Measurements from ENCODE around the gene RMRP. TPM values are rescaled to one million over a fixed set of nuclear protein-coding genes. Genes with fewer than 3 reads are reported as not detected.

Gene RMRP
- total RNA-seq, 1 experiment from 2014 or later = 36,790 TPM

- H3K9ac ChIP-seq (ENCODE audit: low read length) = no peak overlapping the region
- no TSS peak for BruUV-seq (replicated peaks)
Measured at GRCh38 chr9:35618854-35619799, 38.7 kb downstream of the RMRP start.

GRCh38 chr9:35618325-35618727 is 39.5 kb downstream of the RMRP start, which contains the start of gene CD72:
TSS of gene CD72 (minus strand) at chr9:35618413. CDS start at chr9:35618303, 110 bp downstream.
- no peak within 1 kb of the TSS for H3K27ac ChIP-seq (ENCODE audit: low read length)
- CTCF ChIA-PET = no interaction called here
- intact Hi-C loops (cut with micrococcal nuclease) = no loop called here

More at GRCh38 chr9:35618854-35619799, 38.7 kb downstream of the RMRP start:
- ChIA-PET CTCF (no interaction called here), POLR2A (ENCODE audit: unreplicated experiment) (no interaction called here)
- Histone ChIP-seq H2AFZ (ENCODE audit: low read length) (no peak overlapping the region), H3K79me2 (ENCODE audit: low read length) (no peaks in the 10 kb centered on the region), H3K9me2 (replicated peaks; ENCODE audit: low read length) (no peaks in the 10 kb centered on the region), H3K4me1 (ENCODE audit: insufficient read depth, low read length) (no peaks in the 10 kb centered on the region), H3F3A (ENCODE audit: low read length, unreplicated experiment) (no peaks in the 10 kb centered on the region), H3K27me3 (ENCODE audit: low read length) (no peaks in the 10 kb centered on the region), H4K20me1 (ENCODE audit: low read length) (no peaks in the 10 kb centered on the region), H3K4me2 (ENCODE audit: low read length) (no peak overlapping the region), H3K36me3 (ENCODE audit: low read depth, low read length) (no peaks in the 10 kb centered on the region), H3K4me3 (ENCODE audit: low read length) (no peak overlapping the region), H3K9me3 (ENCODE audit: low read length) (no peaks in the 10 kb centered on the region), H3K27ac (ENCODE audit: low read length) (no peak overlapping the region)
- no peak for ATAC-seq
- no peak for DNase-seq
- intact Hi-C loops (cut with micrococcal nuclease) = no loop called here
- TF ChIP-seq EZH2phosphoT487 (IDR thresholded peaks at IDR 0.05; ENCODE audit: borderline replicate concordance, low read length) (no peak), CTCF (conservative IDR thresholded peaks at IDR 0.05; ENCODE audit: low read depth, low read length) (no peak), EZH2 (IDR thresholded peaks at IDR 0.05; ENCODE audit: low read length, unreplicated experiment) (no peak)

More at GRCh38 chr9:35618325-35618727, 39.5 kb downstream of the RMRP start, which contains the start of gene CD72:
- Histone ChIP-seq H3K4me3 (ENCODE audit: low read length) (no peak within 1 kb of the TSS), H4K20me1 (ENCODE audit: low read length) (no peaks in the 10 kb centered on the region), H3K9me3 (ENCODE audit: low read length) (no peaks in the 10 kb centered on the region), H3F3A (ENCODE audit: low read length, unreplicated experiment) (no peaks in the 10 kb centered on the region), H3K79me2 (ENCODE audit: low read length) (no peaks in the 10 kb centered on the region), H3K9me2 (replicated peaks; ENCODE audit: low read length) (no peaks in the 10 kb centered on the region), H2AFZ (ENCODE audit: low read length) (no peak within 1 kb of the TSS), H3K36me3 (ENCODE audit: low read depth, low read length) (no peaks in the 10 kb centered on the region), H3K9ac (ENCODE audit: low read length) (no peak within 1 kb of the TSS), H3K4me2 (ENCODE audit: low read length) (no peak within 1 kb of the TSS), H3K27me3 (ENCODE audit: low read length) (no peaks in the 10 kb centered on the region), H3K4me1 (ENCODE audit: insufficient read depth, low read length) (no peaks in the 10 kb centered on the region)
- DNase-seq (no peak), ATAC-seq (no peak)
- POLR2A ChIA-PET (ENCODE audit: unreplicated experiment) = no interaction called here
- TF ChIP-seq EZH2phosphoT487 (IDR thresholded peaks at IDR 0.05; ENCODE audit: borderline replicate concordance, low read length) (no peak), CTCF (conservative IDR thresholded peaks at IDR 0.05; ENCODE audit: low read depth, low read length) (no peak), EZH2 (IDR thresholded peaks at IDR 0.05; ENCODE audit: low read length, unreplicated experiment) (no peak)
- BruUV-seq (replicated peaks) = no TSS peak
